GM19099 (cell line): Measurements from ENCODE around the gene SCG5.

Experiments used
- POLR2A ChIP-seq: IDR thresholded peaks from 3 replicates; pipeline ENCODE4 v1.6.1; 2011; ENCODE audit warnings: low read depth; ENCODE audit not compliant: insufficient read length; ENCODE audit errors: extremely low read depth

Gene SCG5

DNA sequence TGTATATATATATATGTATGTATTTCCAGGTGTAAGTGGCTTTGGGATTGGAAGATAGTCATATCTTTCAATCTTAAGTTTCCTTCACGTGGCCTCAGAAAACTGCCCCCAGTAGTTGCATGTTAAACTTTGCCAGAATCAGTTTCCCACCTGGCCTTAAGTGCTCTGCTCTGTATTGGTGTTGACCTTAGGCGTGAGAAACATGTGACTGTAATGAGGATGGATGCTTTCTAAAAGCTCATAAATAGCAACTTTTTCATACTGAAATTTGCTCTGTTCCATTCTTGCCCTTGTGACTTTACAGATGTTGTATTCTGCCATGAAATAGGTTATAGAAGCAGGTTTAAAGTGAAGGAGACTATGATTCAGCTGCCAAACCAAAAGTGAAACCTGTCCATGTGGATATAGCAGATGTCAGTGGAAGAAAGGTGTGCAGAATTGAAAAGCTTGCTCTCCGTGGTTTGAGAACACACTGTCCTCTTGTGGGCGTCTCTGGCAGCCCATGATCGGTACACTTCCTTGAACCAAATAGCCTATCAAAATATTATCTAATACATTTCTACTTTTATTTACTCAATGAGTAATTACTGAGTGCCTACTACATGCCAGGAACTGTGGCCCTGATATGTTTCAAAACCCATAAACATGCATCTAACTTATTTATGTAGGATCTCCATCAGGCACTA lies 15.8 kb downstream of the SCG5 start:
- TF ChIP-seq POLR2A: no peak

DNA sequence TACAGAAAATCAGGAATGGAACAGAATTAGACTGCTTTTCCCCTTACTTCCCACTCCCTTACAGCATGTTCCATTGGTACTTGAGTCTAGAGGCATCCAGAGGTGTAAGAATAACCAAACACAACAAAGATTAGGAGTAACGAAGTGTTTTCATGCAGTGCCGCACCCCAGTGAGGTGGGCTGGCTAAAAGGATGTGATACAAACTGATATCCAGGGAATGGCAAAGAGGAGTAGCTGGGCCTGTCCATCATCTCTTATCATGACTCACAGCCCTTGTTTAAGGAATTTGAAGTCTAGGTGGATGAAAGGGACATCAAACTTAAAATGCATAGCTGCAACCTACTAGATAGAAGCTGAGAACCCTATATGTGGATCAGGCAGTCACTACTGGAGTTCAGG lies 16.4 kb downstream of the SCG5 start:
- no peak for TF ChIP-seq POLR2A

DNA sequence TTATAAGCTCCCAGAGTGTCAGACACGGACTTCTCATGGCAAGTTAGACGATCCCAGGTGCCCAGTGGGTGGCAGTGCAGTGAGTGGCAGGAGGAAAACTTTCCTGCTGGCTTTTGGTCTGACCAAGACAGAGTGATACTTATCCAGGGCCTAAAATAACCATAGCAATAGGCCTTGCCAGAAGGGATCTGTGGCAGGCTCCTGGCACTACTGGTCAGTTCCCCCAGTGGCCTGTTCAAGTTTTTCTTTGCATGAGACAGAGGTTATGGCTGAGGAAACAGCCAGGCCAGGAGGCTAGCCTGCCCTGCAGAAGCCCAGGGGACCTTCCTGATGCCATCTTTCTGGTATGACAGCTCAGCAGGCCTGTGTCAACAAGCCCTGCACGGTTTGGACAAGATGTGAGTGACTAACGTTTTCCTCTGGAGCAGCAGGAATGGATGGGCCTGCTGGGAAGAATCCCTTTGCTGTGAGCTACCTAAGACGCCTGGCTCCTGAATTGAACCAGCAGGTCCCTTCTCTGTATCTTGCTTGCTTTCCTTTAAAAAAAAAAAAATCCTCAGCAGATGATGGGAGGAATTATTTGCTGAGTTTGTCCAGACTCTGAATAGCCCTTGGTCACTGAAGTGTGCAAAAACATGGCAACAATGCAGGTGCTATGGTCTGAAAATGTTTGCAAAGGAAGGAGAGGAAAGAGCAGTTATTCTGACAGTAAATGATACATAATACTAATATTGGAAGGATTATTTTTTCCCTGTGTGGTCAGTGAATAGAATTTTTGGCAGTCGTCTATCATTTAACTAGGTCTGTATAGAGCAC lies 18.0 kb downstream of the SCG5 start:
- no peak for TF ChIP-seq POLR2A

DNA sequence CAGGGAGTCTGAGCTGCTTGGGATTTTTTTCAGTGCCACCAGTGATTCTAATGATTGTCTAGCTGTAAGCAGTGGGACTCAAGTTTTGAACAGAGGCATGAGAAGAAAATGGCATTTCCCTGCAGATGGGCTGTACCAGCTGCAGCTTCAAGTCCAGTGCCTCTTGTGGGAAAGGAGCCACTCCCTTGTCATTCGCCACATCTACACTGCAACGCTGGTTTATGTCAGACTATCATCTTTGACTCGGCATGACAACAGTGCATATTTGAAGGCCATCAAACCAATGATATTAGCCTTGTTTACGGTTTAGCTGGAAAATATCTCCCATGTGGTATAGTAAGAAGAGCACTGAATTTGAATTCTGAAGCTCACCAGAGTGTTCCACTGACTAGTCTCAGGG lies 22.2 kb downstream of the SCG5 start:
- no peak for TF ChIP-seq POLR2A

DNA sequence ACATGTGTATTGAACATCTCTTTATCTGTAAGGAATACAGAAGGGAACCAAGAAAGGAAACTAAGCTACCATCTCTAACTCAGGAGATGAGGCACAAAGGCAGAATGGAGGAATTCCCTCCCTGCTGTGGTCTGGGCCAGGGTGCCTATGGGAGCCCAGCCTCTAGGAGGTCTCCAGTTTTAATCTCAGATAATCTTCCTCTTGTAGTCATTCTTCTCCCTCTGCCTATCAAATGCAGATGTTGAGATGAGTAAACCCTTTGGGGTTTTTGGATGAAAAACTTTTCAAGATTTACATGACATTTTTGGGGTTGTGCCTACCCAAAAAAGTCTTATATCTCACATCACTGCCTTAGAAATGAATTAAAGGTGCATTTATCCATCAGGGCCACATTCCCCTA lies 23.3 kb downstream of the SCG5 start:
- TF ChIP-seq POLR2A: no peak

DNA sequence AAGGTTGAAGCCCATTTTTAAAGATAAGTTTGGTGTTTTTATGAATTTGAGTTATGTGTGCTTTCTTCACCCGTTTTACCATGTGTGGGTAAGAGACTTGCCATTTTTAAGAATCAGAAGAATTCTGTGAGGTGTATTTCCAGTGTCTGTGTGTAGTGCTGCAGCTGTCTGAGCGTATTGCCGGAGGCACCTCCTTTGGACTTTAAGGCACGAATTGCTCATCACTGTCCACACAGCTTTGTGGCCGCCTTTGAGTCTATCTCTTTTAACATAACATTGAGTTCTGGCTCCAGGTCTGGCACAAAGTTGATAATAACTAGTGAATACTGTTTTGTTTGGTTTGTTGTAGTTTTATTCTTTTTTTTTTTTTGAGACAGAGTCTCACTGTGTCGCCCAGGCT lies 25.8 kb downstream of the SCG5 start:
- no peak for TF ChIP-seq POLR2A

DNA sequence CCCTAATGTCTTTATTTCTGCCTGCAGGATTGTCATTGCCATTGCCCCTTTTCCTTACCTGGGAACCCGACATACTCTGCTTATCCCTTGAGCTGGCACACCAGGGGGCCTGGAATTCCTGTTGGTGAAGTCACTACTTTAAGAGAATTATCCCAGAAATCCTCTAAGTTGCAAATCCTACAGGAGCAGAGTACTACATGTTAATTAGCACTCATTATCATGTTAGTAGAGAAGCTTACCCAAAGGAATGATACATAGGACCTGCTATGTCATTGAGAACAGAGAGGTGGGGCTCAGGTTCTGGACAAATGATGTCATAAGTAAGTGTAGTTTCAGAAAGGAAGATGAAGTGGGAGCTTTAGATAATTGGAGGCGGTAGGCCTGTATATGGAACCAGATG lies 27.4 kb downstream of the SCG5 start:
- no peak for TF ChIP-seq POLR2A

DNA sequence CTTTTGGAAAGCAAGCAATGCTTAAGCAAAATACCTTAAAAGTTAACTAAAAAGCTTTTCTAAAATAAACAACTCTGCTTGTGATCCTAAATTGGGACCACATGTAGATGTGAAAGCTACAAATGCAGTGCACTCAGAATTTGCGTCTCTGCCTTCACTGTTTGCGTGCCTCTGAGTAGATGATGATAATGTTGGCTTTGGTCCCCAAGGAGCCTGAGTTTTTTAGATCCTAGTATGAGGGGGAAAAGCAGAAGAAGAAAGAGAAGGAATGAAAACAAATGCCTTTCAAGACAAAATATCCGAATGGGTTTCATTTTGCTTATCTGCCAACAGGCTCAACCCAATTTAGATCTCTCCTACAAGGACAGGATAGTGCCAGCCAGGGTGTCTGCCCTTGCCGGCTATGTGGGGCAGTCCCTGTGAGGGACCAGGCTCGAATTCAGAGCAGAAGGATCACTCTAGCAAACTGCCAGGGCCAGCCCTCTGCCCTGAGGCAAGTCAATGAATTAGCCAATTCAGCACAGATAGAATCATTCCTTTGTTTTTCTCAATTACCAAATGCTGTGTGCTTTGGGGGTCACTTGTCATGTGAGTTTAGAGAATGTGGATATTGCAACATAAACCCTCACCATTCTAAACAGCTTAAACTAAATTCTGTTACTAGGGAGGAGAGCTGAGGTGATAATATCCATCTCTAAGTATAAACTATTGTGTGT lies 28.5 kb downstream of the SCG5 start:
- no peak for TF ChIP-seq POLR2A

DNA sequence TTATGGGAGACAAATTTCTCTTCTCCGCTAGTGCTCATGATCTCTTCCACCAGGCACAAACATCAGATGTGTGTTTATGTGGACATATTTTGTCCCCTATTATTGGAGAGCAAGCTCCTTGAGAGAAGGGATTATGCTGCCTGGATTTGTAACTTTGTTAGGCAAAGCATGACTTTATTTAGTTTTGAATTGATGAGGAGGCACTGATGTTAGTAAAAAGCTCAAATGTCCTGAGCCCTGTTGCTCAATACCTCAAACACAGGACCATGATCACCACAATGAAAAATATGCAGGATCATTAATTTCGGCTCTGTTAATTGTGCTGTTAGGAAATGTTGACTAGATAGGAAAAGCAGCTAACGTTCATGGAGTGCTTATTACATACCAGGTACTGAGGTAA lies 29.1 kb downstream of the SCG5 start:
- no peak for TF ChIP-seq POLR2A

DNA sequence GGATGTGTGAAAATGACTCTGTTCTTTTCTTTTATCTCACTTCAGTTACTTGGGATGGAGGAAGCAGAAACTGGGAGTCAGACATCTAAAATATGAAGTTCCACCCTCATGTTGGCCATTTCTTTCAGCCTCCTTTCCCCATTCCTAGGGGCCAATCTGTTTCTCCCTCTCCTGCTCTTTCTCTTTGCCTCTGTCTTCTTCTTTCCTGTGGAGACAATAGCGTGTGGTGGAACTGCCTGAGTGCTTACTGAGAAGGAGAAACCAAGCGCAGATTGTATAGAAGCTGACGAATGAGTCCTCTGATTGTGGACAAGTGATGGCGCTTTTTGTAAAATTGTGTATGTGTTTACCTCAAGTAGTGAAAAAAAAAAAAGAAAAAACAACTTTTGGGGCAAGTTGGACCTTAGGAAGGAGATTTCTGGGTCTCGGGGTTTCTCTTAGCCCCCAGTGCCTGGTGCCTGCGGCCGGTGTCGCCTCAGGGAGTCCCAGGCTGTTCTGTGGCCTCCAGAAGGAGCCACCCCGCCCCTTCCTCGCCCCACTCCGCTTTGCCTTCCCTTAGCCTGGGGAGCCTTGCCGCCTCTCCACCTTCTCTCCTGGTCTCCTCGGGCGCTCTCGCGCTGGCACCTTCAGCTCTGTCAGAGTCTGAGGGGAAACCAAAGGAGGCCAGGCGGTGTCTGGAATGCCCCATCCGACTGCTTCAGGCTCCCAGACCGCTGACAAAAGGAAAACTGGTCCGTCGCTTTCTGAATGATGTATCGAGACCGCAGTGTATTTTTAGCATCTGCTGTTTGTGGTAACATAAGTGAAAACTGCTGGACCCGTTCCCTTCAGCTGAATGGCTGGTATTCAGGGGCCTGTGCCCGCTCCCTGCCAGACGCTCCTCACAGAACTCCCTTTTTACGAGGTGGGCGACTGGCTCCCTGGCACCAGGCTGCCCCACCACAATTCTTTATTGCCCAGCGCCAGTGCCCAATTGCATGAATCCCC lies 30.1 kb downstream of the SCG5 start:
- no peak for TF ChIP-seq POLR2A

DNA sequence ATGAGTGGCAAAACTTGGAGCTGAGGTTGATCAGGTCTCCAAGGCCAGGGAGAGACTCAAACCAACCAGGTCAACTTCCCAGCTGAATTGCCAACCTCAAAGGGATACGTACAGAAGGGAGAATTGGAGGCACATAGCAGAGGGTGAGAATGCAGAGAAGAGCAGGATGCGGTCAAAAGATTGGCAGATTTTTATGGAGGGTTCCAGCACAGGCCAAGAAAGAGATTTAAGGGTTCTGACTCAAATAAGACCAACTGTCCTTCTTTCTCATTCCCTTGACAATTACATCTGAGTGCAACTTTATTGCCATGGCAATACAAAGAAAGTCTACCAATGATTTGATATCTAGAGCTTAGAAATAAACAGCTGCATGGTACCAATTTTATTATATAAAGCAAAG lies 33.2 kb downstream of the SCG5 start:
- TF ChIP-seq POLR2A: no peak

DNA sequence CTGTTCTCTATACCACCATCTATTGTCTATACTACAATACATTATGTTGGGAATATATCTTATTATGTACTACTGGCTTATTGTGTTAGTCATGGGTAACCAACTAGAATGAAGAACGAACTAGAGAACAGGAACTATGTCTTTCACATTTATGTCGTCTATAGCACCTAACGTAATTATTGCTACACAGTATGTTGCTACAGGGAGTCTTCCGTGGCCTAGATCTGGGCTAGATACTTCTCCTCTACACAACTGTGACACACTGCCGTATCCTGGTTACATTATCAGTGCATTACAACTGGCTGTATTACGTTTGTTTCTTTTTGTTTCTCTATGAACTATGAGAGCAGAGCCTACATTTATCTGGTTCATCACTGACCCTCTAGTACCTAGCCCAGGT lies 34.0 kb downstream of the SCG5 start:
- TF ChIP-seq POLR2A: no peak

DNA sequence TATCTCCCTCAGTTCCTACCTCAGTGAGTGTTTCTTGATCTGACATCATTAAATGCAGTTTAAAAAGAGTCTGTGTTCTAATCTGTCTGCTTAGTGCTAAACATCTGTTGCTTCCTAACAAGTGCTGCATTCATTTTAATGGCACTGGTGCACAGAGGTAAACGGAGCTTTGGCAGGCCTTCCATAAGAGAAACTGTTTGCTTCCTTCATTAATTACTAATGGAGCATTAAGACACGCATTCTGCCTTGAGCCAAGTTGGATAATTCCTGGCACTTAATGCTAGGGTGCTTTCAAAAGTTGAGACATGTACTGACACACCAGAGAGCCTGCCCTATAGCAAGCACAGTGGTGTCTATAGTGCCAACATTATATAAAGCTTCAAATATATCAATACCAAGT lies 34.7 kb downstream of the SCG5 start:
- TF ChIP-seq POLR2A: no peak

DNA sequence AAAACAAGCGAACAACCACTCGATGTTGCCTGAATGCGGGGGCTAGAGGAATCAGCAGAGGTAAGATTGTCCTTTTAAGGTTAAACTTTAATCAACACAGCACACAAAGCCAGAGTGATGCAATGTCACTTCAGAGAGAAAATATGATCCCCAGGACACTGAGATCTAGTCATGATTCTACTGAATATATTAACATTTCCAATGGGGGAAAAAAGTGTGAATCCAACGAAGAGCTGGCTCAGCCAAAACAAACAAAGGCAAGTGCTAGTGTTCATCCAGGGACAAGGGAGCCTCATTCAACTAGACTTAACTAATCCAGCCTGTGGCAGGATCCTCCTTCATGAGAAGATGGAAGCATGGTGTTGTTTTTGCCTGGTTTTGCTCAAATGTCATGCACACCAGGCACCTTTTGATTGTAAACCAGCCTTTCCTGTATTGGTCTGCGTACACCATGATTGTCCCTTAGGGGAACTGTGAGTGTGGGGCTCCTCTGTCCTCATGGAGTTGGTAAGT lies 35.8 kb downstream of the SCG5 start:
- no peak for TF ChIP-seq POLR2A
